HAP-1 (cell line): Measurements from ENCODE around the gene CNTN5.

Experiments
- DNase-seq, 2 experiments: peaks; one replicate each; pipeline ENCODE4 v3.0.0-alpha.2; 2016 to 2020; ENCODE audit warnings: low spot score in 2 of 2
- H3K27me3 ChIP-seq: fragments of 250-450 bp; sonication (Bioruptor Pico); 2 replicates; pipeline ENCODE4 v1.5.1; 2020; ENCODE audit warnings: low read depth, mild to moderate bottlenecking, moderate library complexity
- H3K36me3 ChIP-seq: fragments of 250-450 bp; sonication (Bioruptor Pico); replicated peaks from 2 replicates; pipeline ENCODE4 v1.5.1; 2020; ENCODE audit warnings: mild to moderate bottlenecking
- H3K4me1 ChIP-seq: fragments of 250-450 bp; sonication (Bioruptor Pico); 2 replicates; pipeline ENCODE4 v1.5.1; 2020; ENCODE audit warnings: mild to moderate bottlenecking
- H3K4me3 ChIP-seq: fragments of 250-450 bp; sonication (Bioruptor Pico); 2 replicates; pipeline ENCODE4 v1.5.1; 2020; ENCODE audit warnings: mild to moderate bottlenecking, moderate library complexity
- H3K9me3 ChIP-seq: fragments of 250-450 bp; sonication (Bioruptor Pico); 2 replicates; pipeline ENCODE4 v1.5.1; 2020; ENCODE audit warnings: mild to moderate bottlenecking, moderate library complexity
- in situ Hi-C: fragments of 300-500 bp; cut with MboI; formaldehyde crosslinking; loops from 3 replicates; pipeline ENCODE4 v1.14.3; 2020; ENCODE audit warnings: low sequenced_read_pairs, inconsistent platforms, mixed read lengths

The CNTN5 gene

DNA sequence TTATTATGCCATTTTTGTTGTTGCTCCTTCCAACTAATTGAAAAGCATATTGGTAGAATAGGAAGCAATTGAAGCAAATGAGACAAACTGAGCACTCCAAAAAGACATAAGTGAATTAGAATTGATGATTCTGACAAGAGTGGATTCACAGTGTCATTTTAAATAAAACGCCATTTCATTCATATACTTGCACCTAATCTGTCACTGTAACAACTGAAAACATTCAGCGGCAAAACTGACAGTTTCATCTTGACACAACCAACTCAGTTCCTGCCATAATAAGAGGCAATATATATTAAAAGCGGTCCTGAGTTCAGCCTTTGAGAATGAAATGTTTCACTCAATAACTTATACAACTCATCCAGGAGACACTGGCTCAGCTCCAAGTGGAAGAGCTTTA, 306.8 kb downstream of the CNTN5 start:
- Histone ChIP-seq H3K4me1 (no peaks in the 10 kb centered on the region; the same call in 1 of the 2 replicates), H3K9me3 (no peaks in the 10 kb centered on the region), H3K27me3 (no peaks in the 10 kb centered on the region), H3K36me3 (no peaks in the 10 kb centered on the region), H3K4me3 (no peak overlapping the region)
- in situ Hi-C loops: no loop called here
- no peak for DNase-seq

DNA sequence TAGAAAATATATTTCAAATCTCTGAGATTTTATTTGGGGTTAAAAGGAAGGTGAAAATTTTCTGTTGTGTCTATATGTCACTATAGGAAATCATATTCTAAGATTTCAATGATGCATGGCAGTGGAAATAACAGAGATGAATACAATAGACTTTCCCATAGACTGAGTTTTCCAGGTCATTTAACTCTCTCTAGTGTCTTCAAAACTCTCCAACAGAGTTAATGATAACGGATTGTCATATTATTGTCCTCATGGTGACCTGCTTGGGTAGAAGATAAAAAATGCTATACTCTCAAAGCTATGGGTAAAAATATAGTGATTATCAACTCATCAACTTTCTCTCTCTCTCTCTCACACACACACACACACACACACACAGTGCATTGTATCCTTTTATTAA, 312.9 kb downstream of the CNTN5 start:
- H3K36me3 ChIP-seq: no peaks in the 10 kb centered on the region
- H3K4me1 ChIP-seq: no peaks in the 10 kb centered on the region
- in situ Hi-C loops: no loop called here
- DNase-seq: no peak
- no peaks in the 10 kb centered on the region for H3K9me3 ChIP-seq
- no peaks in the 10 kb centered on the region for H3K27me3 ChIP-seq
- no peak overlapping the region for H3K4me3 ChIP-seq

DNA sequence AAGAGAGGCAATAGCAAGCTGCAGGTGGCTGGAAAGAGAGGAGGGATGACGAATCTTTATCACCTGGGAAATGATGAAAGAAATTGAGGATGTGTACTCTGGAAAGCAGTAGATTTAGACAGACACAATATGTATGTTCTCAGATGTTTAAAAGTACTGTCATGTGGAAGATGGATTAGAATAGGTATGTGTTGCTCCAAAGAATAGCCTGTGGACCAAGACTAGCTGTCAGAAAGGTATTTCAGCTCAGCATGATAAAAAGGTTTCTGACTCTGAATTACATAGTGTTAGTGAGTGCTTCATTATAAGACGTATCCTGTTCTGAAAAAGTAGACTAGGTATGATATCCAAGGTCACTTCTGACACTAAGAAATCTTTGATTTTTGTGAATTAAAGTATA, 322.4 kb downstream of the CNTN5 start:
- H3K4me3 ChIP-seq: no peak overlapping the region
- H3K9me3 ChIP-seq: no peaks in the 10 kb centered on the region
- no peaks in the 10 kb centered on the region for H3K27me3 ChIP-seq
- H3K36me3 ChIP-seq: no peaks in the 10 kb centered on the region
- H3K4me1 ChIP-seq: no peaks in the 10 kb centered on the region
- in situ Hi-C loops: no loop called here
- no peak for DNase-seq

DNA sequence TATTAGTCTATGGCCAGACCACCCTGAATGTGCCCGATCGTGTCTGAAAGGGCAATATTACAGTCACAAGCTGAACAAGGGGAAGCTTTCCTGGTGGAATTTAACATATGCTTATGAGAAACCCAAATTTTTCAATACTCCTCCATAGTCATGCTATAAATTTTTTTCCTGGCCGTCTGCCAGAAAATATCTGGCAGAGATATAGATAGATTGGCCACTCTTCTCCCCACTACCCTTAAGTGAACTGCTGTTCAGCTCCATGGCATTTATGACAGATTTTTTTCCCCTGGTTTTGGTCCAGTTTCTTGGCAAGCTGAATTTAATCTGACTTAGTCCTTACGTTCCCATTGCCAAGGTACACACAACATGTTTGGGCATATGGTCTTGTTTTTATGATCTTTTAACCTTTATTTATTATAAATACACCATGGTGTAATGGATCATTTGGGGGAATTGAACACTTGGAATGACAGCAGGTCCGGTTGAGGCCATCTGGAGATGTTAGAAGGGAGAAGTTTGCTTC, 328.5 kb downstream of the CNTN5 start:
- Histone ChIP-seq H3K4me3 (no peak overlapping the region), H3K27me3 (no peaks in the 10 kb centered on the region), H3K4me1 (no peaks in the 10 kb centered on the region), H3K9me3 (no peaks in the 10 kb centered on the region), H3K36me3 (no peaks in the 10 kb centered on the region)
- DNase-seq: no peak
- in situ Hi-C loops: no loop called here

DNA sequence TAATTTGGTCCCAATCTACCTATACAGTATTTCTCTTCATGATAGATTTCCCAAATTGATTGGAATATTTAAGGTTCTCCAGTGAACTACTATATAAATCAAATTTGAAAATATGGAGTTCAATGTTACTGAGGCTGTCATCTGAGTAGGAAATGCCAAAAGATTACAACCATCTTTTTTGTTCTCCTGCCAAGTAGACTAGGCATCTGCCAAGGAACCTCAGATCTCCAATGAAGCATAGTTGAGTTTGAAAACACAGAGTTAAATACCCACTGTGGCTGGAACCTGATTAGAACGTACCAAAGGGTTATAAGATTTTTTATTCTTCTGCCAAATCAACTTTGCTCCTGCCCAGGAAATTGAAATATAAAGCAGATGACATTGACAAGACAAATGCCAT, 330.9 kb downstream of the CNTN5 start:
- Histone ChIP-seq H3K4me3 (no peak overlapping the region), H3K9me3 (no peaks in the 10 kb centered on the region)
- in situ Hi-C loops: no loop called here

DNA sequence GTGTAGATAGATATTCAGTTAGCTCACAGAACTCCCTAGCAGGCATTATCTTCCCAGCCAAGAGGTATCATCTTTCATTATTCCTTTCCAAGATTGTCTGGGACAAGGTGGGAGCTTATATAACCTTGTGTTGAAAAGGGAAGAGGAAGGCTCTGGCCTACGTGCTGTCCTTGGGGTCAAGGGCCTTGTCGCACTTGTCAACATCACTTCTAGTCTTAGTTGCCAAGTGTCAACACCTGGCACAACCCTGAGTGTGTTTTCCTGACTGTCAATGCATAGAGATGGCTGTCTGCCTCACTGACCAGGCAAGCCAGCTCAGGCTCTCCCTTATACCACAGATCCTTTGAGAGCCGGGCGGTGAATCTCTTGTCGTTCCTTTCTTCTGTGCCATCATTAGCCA, 331.9 kb downstream of the CNTN5 start:
- H3K27me3 ChIP-seq: no peaks in the 10 kb centered on the region
- H3K36me3 ChIP-seq: no peaks in the 10 kb centered on the region
- no peaks in the 10 kb centered on the region for H3K9me3 ChIP-seq
- no peak overlapping the region for H3K4me3 ChIP-seq
- in situ Hi-C loops: no loop called here
- no peak for DNase-seq
- H3K4me1 ChIP-seq: no peaks in the 10 kb centered on the region

More for the DNA sequence above, 330.9 kb downstream of the CNTN5 start:
- Histone ChIP-seq H3K36me3 (no peaks in the 10 kb centered on the region), H3K27me3 (no peaks in the 10 kb centered on the region), H3K4me1 (no peaks in the 10 kb centered on the region)
- no peak for DNase-seq

DNA sequence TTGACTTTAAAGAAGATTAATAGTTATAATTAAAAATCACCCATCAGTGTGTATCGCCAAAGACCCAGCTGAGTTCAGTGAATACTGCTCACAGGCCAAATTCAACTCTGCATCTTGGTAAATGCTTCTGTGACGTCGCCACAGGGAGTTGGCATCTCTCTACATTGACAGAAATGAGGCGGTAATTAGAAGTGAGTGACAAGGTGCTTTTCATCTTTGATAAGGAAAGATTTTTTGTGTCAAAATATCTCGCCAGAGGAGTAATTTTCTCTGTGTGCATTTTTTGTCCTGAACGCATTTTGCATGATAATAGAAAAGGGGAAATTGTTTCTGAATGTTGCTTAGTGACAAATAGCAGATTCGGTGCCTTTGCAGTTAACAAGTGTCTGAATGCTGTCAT, 345.8 kb downstream of the CNTN5 start:
- H3K9me3 ChIP-seq: no peaks in the 10 kb centered on the region
- H3K4me3 ChIP-seq: no peak overlapping the region
- in situ Hi-C loops: no loop called here
- H3K4me1 ChIP-seq: no peaks in the 10 kb centered on the region
- no peaks in the 10 kb centered on the region; the same call in 1 of the 2 replicates for H3K27me3 ChIP-seq
- H3K36me3 ChIP-seq: no peaks in the 10 kb centered on the region
- DNase-seq: no peak

DNA sequence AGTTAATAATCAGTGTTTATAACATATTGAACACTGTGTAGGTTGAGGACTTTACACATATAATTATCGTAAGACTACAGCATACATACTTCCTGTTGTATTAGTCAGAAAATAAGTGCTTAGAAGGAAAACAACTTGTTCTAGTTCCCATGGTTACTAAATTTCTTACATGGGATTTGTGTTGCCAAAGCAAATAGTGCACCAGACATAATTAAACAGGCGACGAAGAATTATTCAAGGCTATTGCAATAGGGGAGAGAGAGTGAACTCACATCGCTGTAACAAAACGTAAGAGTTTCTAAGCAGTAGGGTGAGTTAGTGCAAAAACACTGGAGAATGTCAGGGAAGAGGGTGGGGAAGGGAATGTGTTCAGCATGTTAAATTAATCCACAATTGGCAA, 347.8 kb downstream of the CNTN5 start:
- H3K4me3 ChIP-seq: no peak overlapping the region
- DNase-seq: no peak
- no peaks in the 10 kb centered on the region; the same call in 1 of the 2 replicates for H3K27me3 ChIP-seq
- H3K4me1 ChIP-seq: no peaks in the 10 kb centered on the region
- in situ Hi-C loops: no loop called here
- no peaks in the 10 kb centered on the region for H3K9me3 ChIP-seq
- no peaks in the 10 kb centered on the region for H3K36me3 ChIP-seq

DNA sequence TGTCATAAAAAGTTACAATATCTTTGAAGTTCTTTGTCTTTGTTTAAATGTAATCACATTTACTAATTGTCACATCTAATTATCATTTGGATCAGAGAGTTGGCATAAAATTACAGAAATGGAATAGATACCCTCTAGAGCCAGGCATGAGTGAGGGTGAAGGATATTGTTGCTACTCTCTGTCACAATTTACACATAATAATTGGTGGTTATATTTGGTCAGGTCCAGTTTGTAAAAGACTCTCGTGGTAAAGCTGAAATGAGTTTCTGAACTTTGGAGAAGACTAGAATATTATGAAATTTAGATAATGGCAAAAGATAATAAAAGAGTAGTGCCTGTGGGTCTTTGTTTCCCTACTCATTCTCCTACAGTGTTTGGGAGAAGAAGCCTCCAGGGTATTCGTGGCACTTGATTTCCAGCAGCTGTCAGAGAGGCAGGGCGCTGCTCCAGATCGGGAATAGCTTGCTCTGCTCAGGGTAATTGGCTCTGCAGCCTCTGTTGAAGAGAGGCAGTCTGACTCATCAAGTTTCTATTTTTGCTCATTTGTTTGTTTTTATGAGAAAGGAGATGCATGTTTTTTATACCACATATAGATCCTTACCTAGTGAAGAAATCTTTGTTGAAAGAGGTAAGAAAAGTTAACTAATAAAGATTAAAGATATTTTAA, 349.9 kb downstream of the CNTN5 start:
- H3K4me3 ChIP-seq: no peak overlapping the region
- H3K9me3 ChIP-seq: no peaks in the 10 kb centered on the region
- H3K27me3 ChIP-seq: no peaks in the 10 kb centered on the region
- H3K4me1 ChIP-seq: no peaks in the 10 kb centered on the region
- DNase-seq: no peak
- in situ Hi-C loops: no loop called here
- no peaks in the 10 kb centered on the region for H3K36me3 ChIP-seq

DNA sequence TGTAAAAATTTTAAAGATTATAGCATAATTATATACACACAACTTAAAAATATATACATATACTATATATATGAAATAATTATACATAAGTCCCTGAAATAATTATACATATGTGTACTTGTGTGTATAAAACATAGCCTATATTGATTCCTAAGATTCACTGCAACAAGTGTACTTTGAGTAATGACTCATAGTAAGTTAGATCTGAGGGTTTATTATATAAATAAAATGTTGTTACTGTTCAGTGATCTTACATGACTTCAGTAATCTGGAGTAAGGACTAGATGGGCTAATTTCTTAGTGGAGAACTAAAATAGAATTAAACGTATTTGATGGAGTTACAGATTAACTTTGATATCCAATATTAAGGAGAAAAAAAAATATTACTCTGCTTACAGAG, 350.5 kb downstream of the CNTN5 start:
- H3K27me3 ChIP-seq: no peaks in the 10 kb centered on the region
- no peaks in the 10 kb centered on the region for H3K9me3 ChIP-seq
- H3K4me3 ChIP-seq: no peak overlapping the region
- in situ Hi-C loops: no loop called here
- no peaks in the 10 kb centered on the region for H3K36me3 ChIP-seq
- DNase-seq: no peak
- no peaks in the 10 kb centered on the region for H3K4me1 ChIP-seq

DNA sequence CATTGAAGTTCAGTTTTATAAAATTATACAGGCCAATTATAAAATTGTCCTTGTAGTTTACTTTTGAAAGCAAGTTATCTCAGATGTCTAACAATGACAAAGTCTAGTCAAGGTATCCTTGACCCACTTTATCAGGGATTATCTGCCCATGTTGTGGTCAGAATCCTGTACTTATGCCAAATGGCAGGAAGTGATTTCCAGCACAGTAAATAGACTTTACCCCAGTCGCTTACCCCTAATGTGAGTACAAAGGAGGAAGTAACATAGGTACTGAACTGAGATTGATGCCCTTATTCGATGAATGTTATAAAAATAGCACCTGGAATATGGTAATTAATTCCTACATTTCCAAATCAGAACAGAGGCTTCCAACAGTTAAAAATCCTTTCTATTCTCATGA, 355.7 kb downstream of the CNTN5 start:
- no peak overlapping the region for H3K4me3 ChIP-seq
- DNase-seq: no peak
- in situ Hi-C loops: no loop called here

DNA sequence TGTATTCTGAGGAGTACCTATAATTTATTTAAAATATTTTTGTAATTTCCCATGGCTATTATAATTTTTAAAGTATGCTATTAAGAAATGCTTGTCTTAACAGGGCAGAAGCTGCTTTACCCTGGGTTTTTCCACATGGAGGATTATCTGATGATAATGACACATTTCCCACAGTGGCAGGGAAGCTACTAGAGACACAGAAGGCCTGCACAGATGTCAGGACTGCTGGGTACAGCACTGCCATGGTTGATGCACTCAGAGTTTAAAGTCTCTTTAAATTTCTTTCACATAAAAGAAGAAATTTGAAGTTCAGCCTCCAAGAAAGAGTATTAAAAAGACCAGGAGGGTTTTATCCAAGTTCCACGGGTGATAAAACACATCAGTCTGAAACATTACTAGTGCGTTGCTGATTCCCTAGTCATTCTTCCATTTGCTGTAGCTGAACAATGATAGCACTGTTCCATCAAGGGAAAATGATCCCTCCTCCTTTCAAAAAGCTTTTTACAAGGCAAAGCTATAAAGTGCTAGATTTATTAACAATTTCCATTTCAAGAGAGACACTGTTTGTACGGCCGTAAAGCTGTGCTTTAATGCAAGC, 363.0 kb downstream of the CNTN5 start:
- in situ Hi-C loops: no loop called here
- Histone ChIP-seq H3K9me3 (no peaks in the 10 kb centered on the region), H3K4me3 (no peak overlapping the region), H3K36me3 (no peaks in the 10 kb centered on the region), H3K4me1 (no peaks in the 10 kb centered on the region), H3K27me3 (no peaks in the 10 kb centered on the region)
- peak in 1 of 2 experiments; percentile 3 for DNase-seq

More for the DNA sequence above, 355.7 kb downstream of the CNTN5 start:
- Histone ChIP-seq H3K4me1 (no peaks in the 10 kb centered on the region), H3K36me3 (no peaks in the 10 kb centered on the region), H3K9me3 (no peaks in the 10 kb centered on the region), H3K27me3 (no peaks in the 10 kb centered on the region)

DNA sequence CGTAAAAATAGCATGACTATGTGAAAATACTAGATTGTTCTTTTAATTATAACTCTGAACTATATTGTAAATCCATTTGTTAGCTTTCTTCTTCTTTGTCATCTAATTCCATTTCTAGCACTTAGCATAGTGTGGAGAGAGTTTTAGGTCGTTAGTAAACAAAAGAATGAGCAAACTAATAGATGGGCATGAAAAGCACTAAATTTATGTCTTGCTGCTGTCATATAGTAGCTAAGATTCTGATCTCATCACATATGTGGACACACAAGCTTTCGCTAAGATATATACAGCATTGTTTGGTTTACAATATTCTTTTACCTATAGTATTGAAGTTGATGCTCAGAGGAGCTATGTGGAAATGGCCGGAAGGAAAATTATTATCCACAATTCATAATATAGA, 370.5 kb downstream of the CNTN5 start:
- Histone ChIP-seq H3K36me3 (no peaks in the 10 kb centered on the region), H3K4me1 (no peaks in the 10 kb centered on the region), H3K9me3 (no peaks in the 10 kb centered on the region), H3K27me3 (no peaks in the 10 kb centered on the region; the same call in 1 of the 2 replicates), H3K4me3 (no peak overlapping the region)
- in situ Hi-C loops: no loop called here
- DNase-seq: no peak

DNA sequence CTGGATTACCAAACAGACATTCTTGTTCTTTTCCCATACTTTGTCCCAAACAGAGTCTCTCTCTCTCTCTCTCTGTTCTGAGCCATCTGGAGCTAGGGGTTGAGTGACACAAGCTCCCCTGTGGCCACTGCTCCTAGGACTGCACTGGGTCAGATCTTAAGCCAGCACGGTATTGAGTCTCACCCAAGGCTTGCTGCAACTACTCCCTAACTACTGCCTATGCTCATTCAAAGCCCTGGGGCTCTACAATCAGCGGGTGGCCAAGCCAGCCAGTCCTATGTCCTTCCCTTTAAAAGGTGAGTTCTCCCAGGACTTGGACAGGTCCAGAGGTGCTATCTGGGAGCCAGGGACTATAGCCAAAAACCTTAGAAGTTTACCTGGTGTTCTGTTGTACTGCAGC, 385.6 kb downstream of the CNTN5 start:
- in situ Hi-C loops: no loop called here
- Histone ChIP-seq H3K27me3 (no peaks in the 10 kb centered on the region; the same call in 1 of the 2 replicates), H3K36me3 (no peaks in the 10 kb centered on the region), H3K4me3 (no peak overlapping the region), H3K9me3 (no peaks in the 10 kb centered on the region), H3K4me1 (no peaks in the 10 kb centered on the region)
- no peak for DNase-seq
